C4-2B (cell line): ENCODE measurements around the gene KRT38.

Experiments used
- H3K27ac ChIP-seq: fragments of 450-650 bp; 2 replicates; pipeline ENCODE4 v1.5.1; 2017
- ZFX ChIP-seq: fragments of 450-650 bp; IDR thresholded peaks from 2 replicates; pipeline ENCODE4 v1.6.1; 2017
- TF ChIP-seq, protein P1 (sequence below): fragments of 450-650 bp; conservative IDR thresholded peaks from 2 replicates; pipeline ENCODE4 v1.5.1; 2017; ENCODE audit warnings: mild to moderate bottlenecking

Gene KRT38

DNA sequence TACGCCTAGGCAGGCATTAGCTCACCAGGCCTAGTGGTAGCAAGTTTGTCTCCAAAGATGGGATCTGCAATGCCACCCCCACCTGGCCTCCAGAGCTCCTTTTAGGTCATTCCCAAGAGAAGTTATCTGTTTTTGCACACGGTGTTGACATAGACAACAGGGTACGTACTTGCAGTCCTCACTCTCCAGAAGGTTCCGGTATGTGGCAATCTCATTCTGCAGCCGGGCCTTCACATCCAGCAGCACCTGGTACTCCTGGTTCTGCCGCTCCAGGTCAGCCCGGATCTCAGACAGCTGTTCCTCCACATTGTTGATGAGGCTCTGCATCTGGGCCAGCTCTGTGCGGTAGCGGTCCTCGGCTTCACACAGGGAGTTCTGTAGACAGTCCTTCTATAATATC, 33.6 kb downstream of the KRT38 start:
- TF ChIP-seq, protein P1, sequence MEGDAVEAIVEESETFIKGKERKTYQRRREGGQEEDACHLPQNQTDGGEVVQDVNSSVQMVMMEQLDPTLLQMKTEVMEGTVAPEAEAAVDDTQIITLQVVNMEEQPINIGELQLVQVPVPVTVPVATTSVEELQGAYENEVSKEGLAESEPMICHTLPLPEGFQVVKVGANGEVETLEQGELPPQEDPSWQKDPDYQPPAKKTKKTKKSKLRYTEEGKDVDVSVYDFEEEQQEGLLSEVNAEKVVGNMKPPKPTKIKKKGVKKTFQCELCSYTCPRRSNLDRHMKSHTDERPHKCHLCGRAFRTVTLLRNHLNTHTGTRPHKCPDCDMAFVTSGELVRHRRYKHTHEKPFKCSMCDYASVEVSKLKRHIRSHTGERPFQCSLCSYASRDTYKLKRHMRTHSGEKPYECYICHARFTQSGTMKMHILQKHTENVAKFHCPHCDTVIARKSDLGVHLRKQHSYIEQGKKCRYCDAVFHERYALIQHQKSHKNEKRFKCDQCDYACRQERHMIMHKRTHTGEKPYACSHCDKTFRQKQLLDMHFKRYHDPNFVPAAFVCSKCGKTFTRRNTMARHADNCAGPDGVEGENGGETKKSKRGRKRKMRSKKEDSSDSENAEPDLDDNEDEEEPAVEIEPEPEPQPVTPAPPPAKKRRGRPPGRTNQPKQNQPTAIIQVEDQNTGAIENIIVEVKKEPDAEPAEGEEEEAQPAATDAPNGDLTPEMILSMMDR, result no peak
- TF ChIP-seq ZFX, result no peak
- H3K27ac ChIP-seq, result no peak overlapping the region

DNA sequence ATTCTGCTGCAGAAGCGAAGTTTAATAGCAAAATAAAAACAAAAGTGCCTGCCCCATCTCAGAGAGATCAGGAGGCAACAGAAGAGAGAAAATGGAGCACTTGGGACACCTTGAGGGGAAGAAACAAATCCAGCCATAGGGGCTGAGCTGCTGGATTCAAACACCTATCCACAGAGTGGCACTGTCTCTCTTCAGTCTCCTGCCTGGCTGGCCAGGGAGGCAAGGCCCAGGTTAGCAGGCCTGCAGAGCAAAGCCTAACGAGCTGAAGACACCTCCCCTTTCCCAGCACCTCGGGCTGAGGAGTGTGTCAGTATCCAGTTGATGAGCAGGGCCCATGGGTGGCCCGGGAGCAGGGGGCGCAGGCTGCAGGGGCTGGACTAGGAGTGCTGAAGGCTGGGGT, 34.6 kb downstream of the KRT38 start:
- TF ChIP-seq, protein P1, result no peak
- TF ChIP-seq ZFX, result no peak
- no peak overlapping the region for H3K27ac ChIP-seq

DNA sequence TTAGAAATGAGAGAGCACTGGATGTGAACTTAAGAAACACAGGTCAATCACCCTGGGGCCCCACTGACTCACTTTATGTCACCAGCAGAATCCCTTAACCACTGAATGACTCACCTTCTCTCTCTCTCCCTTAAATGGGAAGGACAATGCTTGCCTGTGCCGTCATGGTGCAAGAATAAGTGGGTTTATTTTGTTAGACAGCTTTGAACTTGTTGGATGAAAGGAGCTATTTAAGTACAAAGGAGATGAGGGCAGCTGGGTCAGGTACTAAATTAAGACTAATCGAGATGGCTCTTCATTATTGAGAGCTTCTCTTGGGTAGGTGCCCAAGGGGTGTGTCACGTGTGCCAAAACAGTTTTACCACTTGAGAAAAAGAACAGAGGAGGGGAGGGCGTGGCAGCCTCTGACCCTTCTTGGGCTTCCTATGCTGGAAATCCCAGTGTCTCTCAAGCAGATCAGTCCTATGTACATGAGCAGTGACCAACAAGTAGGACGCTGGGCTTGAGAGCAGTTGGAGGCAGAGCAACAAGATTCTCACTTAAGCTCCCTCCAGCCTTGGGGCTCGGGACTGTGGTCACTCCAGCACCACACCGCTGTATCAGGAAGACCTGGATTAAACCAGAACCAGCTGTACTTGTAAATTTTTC, 36.6 kb downstream of the KRT38 start:
- H3K27ac ChIP-seq, result no peak overlapping the region
- TF ChIP-seq, protein P1, result no peak
- TF ChIP-seq ZFX, result no peak

DNA sequence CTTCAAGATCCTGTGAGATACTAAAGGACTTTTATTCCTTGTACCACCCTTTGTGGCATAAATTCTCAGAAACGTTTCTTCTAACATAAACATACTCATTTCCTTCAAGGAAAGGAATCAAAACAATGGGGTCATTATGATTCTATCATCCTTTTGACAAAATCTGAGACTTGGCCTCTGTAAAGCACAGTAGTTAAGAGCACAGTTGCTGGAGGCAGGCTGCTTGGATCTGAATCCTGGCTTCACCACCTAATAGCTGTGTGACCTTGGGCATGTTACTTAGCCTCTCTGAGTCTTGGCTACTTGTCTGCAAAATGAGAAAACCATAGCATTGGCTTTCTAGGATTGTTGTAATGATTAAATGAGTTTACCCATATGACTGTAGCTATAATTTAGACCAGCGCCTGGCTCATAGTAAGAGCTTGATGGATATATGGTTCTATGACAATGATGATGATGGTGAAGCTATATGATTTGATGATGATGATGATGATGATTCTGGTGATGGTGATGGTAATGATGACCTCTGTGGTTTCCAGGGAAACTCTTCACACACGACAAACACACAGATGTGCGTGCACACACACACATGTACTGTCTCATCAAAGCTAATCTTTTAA, 37.3 kb downstream of the KRT38 start:
- TF ChIP-seq, protein P1, result no peak
- TF ChIP-seq ZFX, result no peak
- no peak overlapping the region for H3K27ac ChIP-seq

DNA sequence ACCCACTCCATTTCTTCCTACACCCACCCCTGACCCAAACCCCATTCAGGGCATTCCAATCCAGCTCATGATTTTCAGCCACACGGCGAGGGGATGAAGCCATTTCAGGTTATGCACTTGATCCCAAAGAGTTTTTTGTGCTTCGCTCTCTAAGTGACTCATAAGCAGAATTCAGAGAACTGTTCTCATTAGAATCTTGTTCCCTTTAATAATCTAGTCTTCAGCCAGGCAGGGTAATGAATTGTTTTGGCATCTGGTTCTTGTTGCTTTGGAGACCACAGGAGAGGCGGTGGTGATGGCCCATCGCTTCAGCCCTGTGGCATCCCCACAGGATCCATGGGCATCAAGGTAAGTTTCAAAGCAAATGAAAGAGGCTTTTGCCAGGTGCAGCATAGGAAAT, 38.6 kb downstream of the KRT38 start:
- H3K27ac ChIP-seq, result no peak overlapping the region
- TF ChIP-seq ZFX, result no peak
- TF ChIP-seq, protein P1, result no peak

DNA sequence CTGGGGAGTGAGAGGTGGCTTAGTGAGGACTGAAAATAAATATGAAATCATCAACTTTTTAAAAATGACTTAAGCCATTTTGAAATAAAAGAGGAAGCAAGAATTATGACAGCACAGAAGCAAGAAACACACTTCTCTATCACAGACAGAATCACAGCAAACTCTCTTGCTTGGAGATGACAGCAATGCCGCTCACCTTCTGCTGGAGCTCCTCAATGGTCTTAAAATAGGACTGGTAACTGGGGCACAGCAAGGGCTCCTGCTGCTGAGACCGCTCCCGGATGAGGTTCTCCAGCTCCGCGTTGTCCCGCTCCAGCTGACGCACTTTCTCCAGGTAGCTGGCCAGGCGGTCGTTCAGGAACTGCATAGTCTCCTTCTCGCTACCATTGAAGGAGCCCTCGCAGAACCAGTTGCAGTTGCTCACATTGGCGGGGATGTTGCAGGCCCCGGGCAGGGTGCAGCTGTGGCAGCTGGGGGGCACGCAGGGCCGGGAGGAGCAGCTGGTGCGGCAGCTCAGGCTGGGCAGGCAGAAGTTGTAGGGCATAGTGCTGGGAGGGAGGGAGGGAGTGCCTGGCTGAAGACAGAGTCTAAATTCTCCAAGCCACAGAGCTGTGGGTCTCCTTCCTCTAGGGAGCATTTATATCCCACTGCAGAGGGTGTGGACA, 43.7 kb downstream of the KRT38 start, which contains the start of gene KRT31:
TSS of gene KRT31 (minus strand) at position 613 of the 665 bp plus-strand sequence. CDS start at position 544, 69 bp downstream.
- TF ChIP-seq, protein P1, result no peak
- TF ChIP-seq ZFX, result no peak

DNA sequence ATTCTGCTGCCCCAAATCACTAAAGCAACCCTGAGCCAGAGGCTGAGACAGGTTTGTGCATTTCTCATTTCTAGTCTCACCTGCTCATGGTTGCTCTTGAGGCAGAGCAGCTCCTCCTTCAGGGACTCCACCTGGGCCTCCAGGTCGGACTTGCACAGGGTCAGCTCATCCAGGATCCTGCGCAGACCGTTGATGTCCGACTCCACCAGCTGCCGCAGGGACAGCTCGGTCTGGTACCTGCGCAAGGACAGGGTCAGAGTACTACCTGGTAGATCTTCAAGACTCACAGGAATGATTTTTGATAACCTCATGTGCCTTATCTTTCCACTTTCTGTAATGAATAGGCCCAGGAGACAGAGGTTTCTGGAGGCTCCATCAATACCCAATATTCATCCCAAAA, 44.4 kb downstream of the KRT38 start:
- TF ChIP-seq ZFX, result no peak
- TF ChIP-seq, protein P1, result no peak
- H3K27ac ChIP-seq, result no peak overlapping the region

More for the DNA sequence above, 43.7 kb downstream of the KRT38 start, which contains the start of gene KRT31:
- H3K27ac ChIP-seq, result no peak within 1 kb of the TSS
